Measurements from ENCODE around the gene HEATR5A. TPM values are rescaled to one million over a fixed set of nuclear protein-coding genes. Genes with fewer than 3 reads are reported as not detected.

The HEATR5A gene
- total and polyA plus RNA-seq, 2 of the 13 experiments (the other 11 are each of a cell fraction or from before 2014, with no cell fraction given), result 36.4 to 105 TPM

DNA sequence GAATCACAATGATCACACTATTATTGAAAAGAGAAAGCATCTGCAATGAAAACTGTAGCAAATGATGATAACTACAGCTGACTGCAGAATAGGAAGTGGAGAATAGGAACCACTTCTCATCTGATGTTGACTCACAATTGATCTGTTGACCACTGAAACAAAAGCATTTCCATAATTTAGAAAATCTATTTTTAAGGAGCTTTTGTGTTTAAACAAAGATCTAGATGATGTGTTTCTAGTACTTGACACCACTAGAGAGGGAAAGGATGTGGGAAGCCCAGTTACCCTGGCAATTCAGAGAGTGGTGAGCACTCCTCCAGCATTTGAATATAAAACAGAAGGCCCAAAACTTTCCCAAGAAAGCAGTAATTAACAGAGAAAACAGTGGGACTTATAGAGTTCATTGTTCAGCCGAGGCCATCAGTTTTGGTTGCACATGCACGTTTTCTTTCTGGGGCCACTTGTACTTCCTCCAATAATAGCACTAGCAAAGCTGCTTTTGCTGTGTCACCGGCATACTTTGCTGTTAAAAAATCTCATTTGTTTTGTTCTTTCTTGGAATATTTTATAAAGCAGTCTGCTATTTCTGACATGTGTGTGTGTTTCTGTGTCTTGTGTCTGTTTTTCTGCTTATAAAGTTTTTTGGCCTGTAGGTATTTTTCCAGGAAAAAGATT is 136.6 kb downstream of the HEATR5A start (continued):
- TF ChIP-seq MTA1 (CRISPR knock-in tag; IDR thresholded peaks at IDR 0.05; ENCODE audit: borderline replicate concordance) (no peak), SOX6 (IDR thresholded peaks at IDR 0.05) (no peak), SOX6 (CRISPR knock-in tag; IDR thresholded peaks at IDR 0.05) (peak; percentile 28; the same call in 1 of the 2 replicates), ONECUT2 (CRISPR knock-in tag; IDR thresholded peaks at IDR 0.05) (peak; percentile 57; the same call in 1 of the 2 replicates), FOXA3 (CRISPR knock-in tag; IDR thresholded peaks at IDR 0.05) (peak; percentile 38; the same call in 1 of the 2 replicates), CEBPG (CRISPR knock-in tag; IDR thresholded peaks at IDR 0.05) (no peak), SKI (IDR thresholded peaks at IDR 0.05; ENCODE audit: partially characterized antibody) (no peak), ZNF768 (CRISPR knock-in tag; IDR thresholded peaks at IDR 0.05) (no peak), KDM2A (CRISPR knock-in tag; IDR thresholded peaks at IDR 0.05; ENCODE audit: borderline replicate concordance, low read depth) (no peak), KAT2B (IDR thresholded peaks at IDR 0.05; ENCODE audit: borderline replicate concordance, low read depth, low read length) (0 out of 2 replicates have a peak, but pooled peaks have one; percentile 35), IKZF4 (CRISPR knock-in tag; IDR thresholded peaks at IDR 0.05; ENCODE audit: borderline replicate concordance, low read depth, not compliant biosample characterization) (no peak), SOX5 (CRISPR knock-in tag; IDR thresholded peaks at IDR 0.05; ENCODE audit: borderline replicate concordance) (peak; percentile 66; the same call in 1 of the 2 replicates), ZBTB21 (CRISPR knock-in tag; IDR thresholded peaks at IDR 0.05) (no peak), SMYD3 (CRISPR knock-in tag; IDR thresholded peaks at IDR 0.05) (no peak), SETDB1 (CRISPR knock-in tag; IDR thresholded peaks at IDR 0.05; ENCODE audit: borderline replicate concordance) (no peak), ZBTB7B (CRISPR knock-in tag; IDR thresholded peaks at IDR 0.05) (no peak), ELF4 (CRISPR knock-in tag; IDR thresholded peaks at IDR 0.05; ENCODE audit: borderline replicate concordance) (peak; percentile 55; the same call in 1 of the 2 replicates), ATM (IDR thresholded peaks at IDR 0.05; ENCODE audit: borderline replicate concordance) (no peak), FOXP1 (IDR thresholded peaks at IDR 0.05) (no peak), FOXP1 (CRISPR knock-in tag; IDR thresholded peaks at IDR 0.05) (peak; percentile 70)
- TF ChIP-seq, protein P1, sequence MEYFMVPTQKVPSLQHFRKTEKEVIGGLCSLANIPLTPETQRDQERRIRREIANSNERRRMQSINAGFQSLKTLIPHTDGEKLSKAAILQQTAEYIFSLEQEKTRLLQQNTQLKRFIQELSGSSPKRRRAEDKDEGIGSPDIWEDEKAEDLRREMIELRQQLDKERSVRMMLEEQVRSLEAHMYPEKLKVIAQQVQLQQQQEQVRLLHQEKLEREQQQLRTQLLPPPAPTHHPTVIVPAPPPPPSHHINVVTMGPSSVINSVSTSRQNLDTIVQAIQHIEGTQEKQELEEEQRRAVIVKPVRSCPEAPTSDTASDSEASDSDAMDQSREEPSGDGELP (IDR thresholded peaks at IDR 0.05; ENCODE audit: borderline replicate concordance, low read depth), result peak; percentile 53; the same call in 1 of the 2 replicates
- TF ChIP-seq, protein P2, sequence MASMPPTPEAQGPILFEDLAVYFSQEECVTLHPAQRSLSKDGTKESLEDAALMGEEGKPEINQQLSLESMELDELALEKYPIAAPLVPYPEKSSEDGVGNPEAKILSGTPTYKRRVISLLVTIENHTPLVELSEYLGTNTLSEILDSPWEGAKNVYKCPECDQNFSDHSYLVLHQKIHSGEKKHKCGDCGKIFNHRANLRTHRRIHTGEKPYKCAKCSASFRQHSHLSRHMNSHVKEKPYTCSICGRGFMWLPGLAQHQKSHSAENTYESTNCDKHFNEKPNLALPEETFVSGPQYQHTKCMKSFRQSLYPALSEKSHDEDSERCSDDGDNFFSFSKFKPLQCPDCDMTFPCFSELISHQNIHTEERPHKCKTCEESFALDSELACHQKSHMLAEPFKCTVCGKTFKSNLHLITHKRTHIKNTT (CRISPR knock-in tag; IDR thresholded peaks at IDR 0.05), result no peak
- TF ChIP-seq, protein P3, sequence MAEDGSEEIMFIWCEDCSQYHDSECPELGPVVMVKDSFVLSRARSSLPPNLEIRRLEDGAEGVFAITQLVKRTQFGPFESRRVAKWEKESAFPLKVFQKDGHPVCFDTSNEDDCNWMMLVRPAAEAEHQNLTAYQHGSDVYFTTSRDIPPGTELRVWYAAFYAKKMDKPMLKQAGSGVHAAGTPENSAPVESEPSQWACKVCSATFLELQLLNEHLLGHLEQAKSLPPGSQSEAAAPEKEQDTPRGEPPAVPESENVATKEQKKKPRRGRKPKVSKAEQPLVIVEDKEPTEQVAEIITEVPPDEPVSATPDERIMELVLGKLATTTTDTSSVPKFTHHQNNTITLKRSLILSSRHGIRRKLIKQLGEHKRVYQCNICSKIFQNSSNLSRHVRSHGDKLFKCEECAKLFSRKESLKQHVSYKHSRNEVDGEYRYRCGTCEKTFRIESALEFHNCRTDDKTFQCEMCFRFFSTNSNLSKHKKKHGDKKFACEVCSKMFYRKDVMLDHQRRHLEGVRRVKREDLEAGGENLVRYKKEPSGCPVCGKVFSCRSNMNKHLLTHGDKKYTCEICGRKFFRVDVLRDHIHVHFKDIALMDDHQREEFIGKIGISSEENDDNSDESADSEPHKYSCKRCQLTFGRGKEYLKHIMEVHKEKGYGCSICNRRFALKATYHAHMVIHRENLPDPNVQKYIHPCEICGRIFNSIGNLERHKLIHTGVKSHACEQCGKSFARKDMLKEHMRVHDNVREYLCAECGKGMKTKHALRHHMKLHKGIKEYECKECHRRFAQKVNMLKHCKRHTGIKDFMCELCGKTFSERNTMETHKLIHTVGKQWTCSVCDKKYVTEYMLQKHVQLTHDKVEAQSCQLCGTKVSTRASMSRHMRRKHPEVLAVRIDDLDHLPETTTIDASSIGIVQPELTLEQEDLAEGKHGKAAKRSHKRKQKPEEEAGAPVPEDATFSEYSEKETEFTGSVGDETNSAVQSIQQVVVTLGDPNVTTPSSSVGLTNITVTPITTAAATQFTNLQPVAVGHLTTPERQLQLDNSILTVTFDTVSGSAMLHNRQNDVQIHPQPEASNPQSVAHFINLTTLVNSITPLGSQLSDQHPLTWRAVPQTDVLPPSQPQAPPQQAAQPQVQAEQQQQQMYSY (CRISPR knock-in tag; IDR thresholded peaks at IDR 0.05), result no peak
- TF ChIP-seq, protein P4, sequence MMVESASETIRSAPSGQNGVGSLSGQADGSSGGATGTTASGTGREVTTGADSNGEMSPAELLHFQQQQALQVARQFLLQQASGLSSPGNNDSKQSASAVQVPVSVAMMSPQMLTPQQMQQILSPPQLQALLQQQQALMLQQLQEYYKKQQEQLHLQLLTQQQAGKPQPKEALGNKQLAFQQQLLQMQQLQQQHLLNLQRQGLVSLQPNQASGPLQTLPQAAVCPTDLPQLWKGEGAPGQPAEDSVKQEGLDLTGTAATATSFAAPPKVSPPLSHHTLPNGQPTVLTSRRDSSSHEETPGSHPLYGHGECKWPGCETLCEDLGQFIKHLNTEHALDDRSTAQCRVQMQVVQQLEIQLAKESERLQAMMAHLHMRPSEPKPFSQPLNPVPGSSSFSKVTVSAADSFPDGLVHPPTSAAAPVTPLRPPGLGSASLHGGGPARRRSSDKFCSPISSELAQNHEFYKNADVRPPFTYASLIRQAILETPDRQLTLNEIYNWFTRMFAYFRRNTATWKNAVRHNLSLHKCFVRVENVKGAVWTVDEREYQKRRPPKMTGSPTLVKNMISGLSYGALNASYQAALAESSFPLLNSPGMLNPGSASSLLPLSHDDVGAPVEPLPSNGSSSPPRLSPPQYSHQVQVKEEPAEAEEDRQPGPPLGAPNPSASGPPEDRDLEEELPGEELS (CRISPR knock-in tag; IDR thresholded peaks at IDR 0.05), result 0 out of 2 replicates have a peak, but pooled peaks have one; percentile 14
